ENCODE results near the gene PDIA3.

- TF ChIP-seq CTCF (IDR thresholded peaks at IDR 0.05; ENCODE audit: extremely low read depth in 1 of 2, insufficient read depth in 1 of 2, low read depth in 1 of 2, low read length in 2 of 2) (no peak), EZH2 (IDR thresholded peaks at IDR 0.05; ENCODE audit: borderline replicate concordance, low read depth, low read length, severe bottlenecking) (no peak), POLR2A (IDR thresholded peaks at IDR 0.05; ENCODE audit: low read depth, low read length) (no peak)
Observed at GRCh38 chr15:43799209-43799944, 53.1 kb downstream of the PDIA3 start.
